DOHH2 (cell line): ENCODE measurements around the gene TAF6.

Experiments used
- EZH2phosphoT487 ChIP-seq: fragments of 200-600 bp; sonication (generic); IDR thresholded peaks from 2 replicates; pipeline ENCODE4 v1.6.1; 2017; ENCODE audit warnings: borderline replicate concordance, mild to moderate bottlenecking, antibody characterized with exemption, low read length, moderate library complexity, mixed read lengths
- TF ChIP-seq, protein P1 (sequence below): fragments of 200-600 bp; sonication (generic); IDR thresholded peaks from one replicate; pipeline ENCODE4 v1.5.1; 2014; ENCODE audit warnings: antibody characterized with exemption, mild to moderate bottlenecking, low read depth, low read length; ENCODE audit not compliant: poor library complexity, severe bottlenecking

DNA sequence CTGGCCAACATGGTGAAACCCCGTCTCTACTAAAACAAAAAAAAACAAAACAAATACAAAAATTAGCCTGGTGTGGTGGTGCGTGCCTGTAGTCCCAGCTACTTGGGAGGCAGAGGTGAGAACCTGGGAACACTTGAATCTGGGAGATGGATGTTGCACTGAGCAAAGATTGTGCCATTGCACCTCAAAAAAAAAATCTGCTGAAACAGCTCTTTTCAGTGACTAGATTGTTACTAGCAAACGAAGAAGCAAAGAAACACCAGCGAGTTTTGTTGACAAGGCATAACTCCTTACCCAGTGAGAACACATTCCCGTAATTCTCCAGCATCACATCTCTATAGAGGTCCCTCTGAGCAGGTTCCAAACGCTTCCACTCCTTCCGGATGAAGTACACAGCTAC, 44.3 kb downstream of the TAF6 start:
- TF ChIP-seq, protein P1, sequence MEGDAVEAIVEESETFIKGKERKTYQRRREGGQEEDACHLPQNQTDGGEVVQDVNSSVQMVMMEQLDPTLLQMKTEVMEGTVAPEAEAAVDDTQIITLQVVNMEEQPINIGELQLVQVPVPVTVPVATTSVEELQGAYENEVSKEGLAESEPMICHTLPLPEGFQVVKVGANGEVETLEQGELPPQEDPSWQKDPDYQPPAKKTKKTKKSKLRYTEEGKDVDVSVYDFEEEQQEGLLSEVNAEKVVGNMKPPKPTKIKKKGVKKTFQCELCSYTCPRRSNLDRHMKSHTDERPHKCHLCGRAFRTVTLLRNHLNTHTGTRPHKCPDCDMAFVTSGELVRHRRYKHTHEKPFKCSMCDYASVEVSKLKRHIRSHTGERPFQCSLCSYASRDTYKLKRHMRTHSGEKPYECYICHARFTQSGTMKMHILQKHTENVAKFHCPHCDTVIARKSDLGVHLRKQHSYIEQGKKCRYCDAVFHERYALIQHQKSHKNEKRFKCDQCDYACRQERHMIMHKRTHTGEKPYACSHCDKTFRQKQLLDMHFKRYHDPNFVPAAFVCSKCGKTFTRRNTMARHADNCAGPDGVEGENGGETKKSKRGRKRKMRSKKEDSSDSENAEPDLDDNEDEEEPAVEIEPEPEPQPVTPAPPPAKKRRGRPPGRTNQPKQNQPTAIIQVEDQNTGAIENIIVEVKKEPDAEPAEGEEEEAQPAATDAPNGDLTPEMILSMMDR, result no peak
- no peak for TF ChIP-seq EZH2phosphoT487
